Glomerular endothelial cell (primary cell): ENCODE data around the gene SHISA5. TPM values are rescaled to one million over a fixed set of nuclear protein-coding genes. Genes with fewer than 3 reads are reported as not detected.

Experiments used
- DNase-seq: peaks from one replicate; pipeline ENCODE4 v3.0.0-alpha.2; 2011; ENCODE audit warnings: low read depth, low spot score; ENCODE audit errors: extremely low read depth
- total RNA-seq: library from RNA; depleted of rRNA; stranded (reverse); fragments of >200 nt; gene quantifications from 2 replicates; pipeline ENCODE4 v1.2.3, GENCODE V29; 2015

The SHISA5 gene
- total RNA-seq, 1 donor from 2014 or later = 305 TPM

- no peak for DNase-seq
These were observed 70.4 kb downstream of the SHISA5 start for GRCh38 chr3:48433472-48434118.

GRCh38 chr3:48432411-48433371 is 71.3 kb downstream of the SHISA5 start:
- DNase-seq = no peak

GRCh38 chr3:48431224-48432029 is 72.5 kb downstream of the SHISA5 start:
- no peak for DNase-seq

- DNase-seq = no peak
These were observed 73.3 kb downstream of the SHISA5 start for GRCh38 chr3:48430708-48431101.

- no peak for DNase-seq
These were observed 73.8 kb downstream of the SHISA5 start, which contains the start of gene PLXNB1 for GRCh38 chr3:48429960-48430707. TSS of gene PLXNB1 (minus strand) at chr3:48430086. CDS start at chr3:48424611, 5,475 bp downstream.

GRCh38 chr3:48429317-48429959 is 74.5 kb downstream of the SHISA5 start:
- DNase-seq = no peak

GRCh38 chr3:48428572-48429316 is 75.2 kb downstream of the SHISA5 start:
- DNase-seq = no peak

GRCh38 chr3:48428088-48428571 is 75.8 kb downstream of the SHISA5 start:
- DNase-seq = no peak

GRCh38 chr3:48427630-48427962 is 76.4 kb downstream of the SHISA5 start:
- no peak for DNase-seq

GRCh38 chr3:48426944-48427629 is 76.9 kb downstream of the SHISA5 start:
- DNase-seq = no peak

GRCh38 chr3:48426401-48426909 is 77.5 kb downstream of the SHISA5 start:
- DNase-seq = no peak

- no peak for DNase-seq
These were observed 78.6 kb downstream of the SHISA5 start for GRCh38 chr3:48425281-48425812.

- DNase-seq = no peak
These were observed 79.9 kb downstream of the SHISA5 start for GRCh38 chr3:48423883-48424695.

GRCh38 chr3:48423241-48423882 is 80.6 kb downstream of the SHISA5 start:
- DNase-seq = no peak

GRCh38 chr3:48422681-48423080 is 81.3 kb downstream of the SHISA5 start:
- no peak for DNase-seq

- no peak for DNase-seq
These were observed 81.7 kb downstream of the SHISA5 start for GRCh38 chr3:48422272-48422671.

- no peak for DNase-seq
These were observed 83.4 kb downstream of the SHISA5 start for GRCh38 chr3:48420561-48420960.
